SK-N-MC (cell line): ENCODE measurements around the gene OGFOD3.

Experiments
- EZH2 ChIP-seq: fragments of 200-600 bp; sonication (generic); IDR thresholded peaks from one replicate; pipeline ENCODE4 v1.6.1; 2017; ENCODE audit warnings: antibody characterized with exemption
- POLR2AphosphoS5 ChIP-seq: IDR thresholded peaks from 2 replicates; pipeline ENCODE4 v1.6.1; 2012; ENCODE audit warnings: mild to moderate bottlenecking, low read depth, low read length, borderline replicate concordance

- no peak for TF ChIP-seq POLR2AphosphoS5
- TF ChIP-seq EZH2: no peak
Measured at GRCh38 chr17:82411396-82412053, 6.9 kb downstream of the OGFOD3 start.
